NOMO-1 treated with dmso at 0.1 percent for 144 hours (cell line): ENCODE data around the gene ARPIN.
"Not testable (repeated sequence)": the region's sequence is repeated elsewhere in the genome, so short reads cannot be mapped to it uniquely, and the experiment has no call there.

Experiments used
- DNase-seq: peaks from one replicate; lab custom pipeline; 2025; ENCODE audit not compliant: unreplicated experiment; lab: John Stamatoyannopoulos, UW

The ARPIN gene

GRCh38 chr15:89912674-89913396 is at the start of gene ARPIN:
Gene ARPIN (minus strand): TSS chr15:89912952. CDS start chr15:89912835, 117 bp downstream.
- no peak for DNase-seq

- DNase-seq = no peak
Observed at GRCh38 chr15:89958107-89958805, 45.5 kb upstream of the ARPIN start.

- not testable (repeated sequence) for DNase-seq
Observed at GRCh38 chr15:89955449-89955998, 42.8 kb upstream of the ARPIN start.

GRCh38 chr15:89954541-89954940 is 41.8 kb upstream of the ARPIN start:
- no peak for DNase-seq

GRCh38 chr15:89948796-89949195 is 36.0 kb upstream of the ARPIN start:
- DNase-seq = no peak

- no peak for DNase-seq
Observed at GRCh38 chr15:89947385-89947784, 34.6 kb upstream of the ARPIN start.

GRCh38 chr15:89946681-89947299 is 34.0 kb upstream of the ARPIN start:
- DNase-seq = no peak

- DNase-seq = not testable (repeated sequence)
Observed at GRCh38 chr15:89943721-89944120, 31.0 kb upstream of the ARPIN start.

GRCh38 chr15:89939910-89940309 is 27.2 kb upstream of the ARPIN start:
- no peak for DNase-seq

GRCh38 chr15:89939377-89939776 is 26.6 kb upstream of the ARPIN start:
- DNase-seq = not testable (repeated sequence)

- no peak for DNase-seq
Observed at GRCh38 chr15:89937365-89938350, 24.9 kb upstream of the ARPIN start.

GRCh38 chr15:89936786-89937265 is 24.1 kb upstream of the ARPIN start:
- no peak for DNase-seq

- peak; percentile 61 for DNase-seq
Observed at GRCh38 chr15:89936051-89936785, 23.5 kb upstream of the ARPIN start.

- no peak for DNase-seq
Observed at GRCh38 chr15:89932880-89933279, 20.1 kb upstream of the ARPIN start.

- no peak for DNase-seq
Observed at GRCh38 chr15:89928421-89928820, 15.7 kb upstream of the ARPIN start.

GRCh38 chr15:89926158-89926557 is 13.4 kb upstream of the ARPIN start:
- no peak for DNase-seq

- DNase-seq = no peak
Observed at GRCh38 chr15:89917442-89918101, 4.8 kb upstream of the ARPIN start.

GRCh38 chr15:89916660-89917059 is 3.9 kb upstream of the ARPIN start:
- no peak for DNase-seq

GRCh38 chr15:89912145-89912673 is 543 bp downstream of the ARPIN start:
- no peak for DNase-seq
